ENCODE data around the gene RBM45.

Gene RBM45

GRCh38 chr2:178177066-178177679, 64.9 kb downstream of the RBM45 start:
- TF ChIP-seq CTCF (IDR thresholded peaks at IDR 0.05; ENCODE audit: insufficient read depth, low read length, poor library complexity, severe bottlenecking) (no peak), EZH2phosphoT487 (conservative IDR thresholded peaks at IDR 0.05; ENCODE audit: low read length) (no peak)
- no peaks in the 10 kb centered on the region for H3K27me3 ChIP-seq (ENCODE audit: low read length)

More at GRCh38 chr2:178177066-178177679, 64.9 kb downstream of the RBM45 start:
- no peaks in the 10 kb centered on the region for H3K9me2 ChIP-seq (replicated peaks; ENCODE audit: insufficient read depth, low read length)
- no peak overlapping the region for H3K27ac ChIP-seq (ENCODE audit: low read depth, low read length)
- H4K20me1 ChIP-seq (ENCODE audit: low read depth, low read length) = no peaks in the 10 kb centered on the region
- no peak overlapping the region for H3K4me2 ChIP-seq (ENCODE audit: low read depth, low read length, poor library complexity, severe bottlenecking)
- no peak overlapping the region for H3K9ac ChIP-seq (ENCODE audit: low read length)
- H2AFZ ChIP-seq (ENCODE audit: low read depth, low read length, severe bottlenecking) = no peak overlapping the region
- H3K79me2 ChIP-seq (ENCODE audit: insufficient read depth, low read length) = no peaks in the 10 kb centered on the region
- H3K9me3 ChIP-seq (ENCODE audit: insufficient read depth, low read length) = no peaks in the 10 kb centered on the region
- no peaks in the 10 kb centered on the region for H3F3A ChIP-seq (ENCODE audit: insufficient read depth)
- H3K36me3 ChIP-seq (ENCODE audit: low read length) = no peaks in the 10 kb centered on the region
- H3K4me3 ChIP-seq (ENCODE audit: insufficient read depth, low read length, poor library complexity, severe bottlenecking) = no peak overlapping the region

Measured in SU-DHL-6 (cell line).